ENCODE results near the gene MGAT1.

Gene MGAT1

GRCh38 chr5:180817893-180818674 is 15.5 kb upstream of the MGAT1 start:
- no peak for TF ChIP-seq CTCF (IDR thresholded peaks at IDR 0.05; ENCODE audit: control insufficient read depth, extremely low read depth, insufficient read depth)
- DNase-seq (ENCODE audit: low read depth) = no peak
- no peak overlapping the region for H3K4me3 ChIP-seq (ENCODE audit: low read depth, low read length)

GRCh38 chr5:180816608-180817534 is 14.3 kb upstream of the MGAT1 start:
- H3K4me3 ChIP-seq (ENCODE audit: low read depth, low read length) = no peak overlapping the region
- DNase-seq (ENCODE audit: low read depth) = no peak

GRCh38 chr5:180815293-180815917 is 12.8 kb upstream of the MGAT1 start:
- no peak for DNase-seq (ENCODE audit: low read depth)
- TF ChIP-seq CTCF (IDR thresholded peaks at IDR 0.05; ENCODE audit: control insufficient read depth, extremely low read depth, insufficient read depth) = no peak
- no peak overlapping the region for H3K4me3 ChIP-seq (ENCODE audit: low read depth, low read length)

More at GRCh38 chr5:180816608-180817534, 14.3 kb upstream of the MGAT1 start:
- TF ChIP-seq CTCF (IDR thresholded peaks at IDR 0.05; ENCODE audit: control insufficient read depth, extremely low read depth, insufficient read depth) = no peak

- no peak overlapping the region for H3K4me3 ChIP-seq (ENCODE audit: low read depth, low read length)
- no peak for TF ChIP-seq CTCF (IDR thresholded peaks at IDR 0.05; ENCODE audit: control insufficient read depth, extremely low read depth, insufficient read depth)
- no peak for DNase-seq (ENCODE audit: low read depth)
Observed at GRCh38 chr5:180813420-180813819, 10.8 kb upstream of the MGAT1 start.

GRCh38 chr5:180811623-180812124 is 9.1 kb upstream of the MGAT1 start:
- no peak for TF ChIP-seq CTCF (IDR thresholded peaks at IDR 0.05; ENCODE audit: control insufficient read depth, extremely low read depth, insufficient read depth)
- peak overlapping the region; percentile 71 for H3K4me3 ChIP-seq (ENCODE audit: low read depth, low read length)
- no peak for DNase-seq (ENCODE audit: low read depth)

- H3K4me3 ChIP-seq (ENCODE audit: low read depth, low read length) = peak overlapping the region; percentile 71
- DNase-seq (ENCODE audit: low read depth) = no peak
- TF ChIP-seq CTCF (IDR thresholded peaks at IDR 0.05; ENCODE audit: control insufficient read depth, extremely low read depth, insufficient read depth) = no peak
Observed at GRCh38 chr5:180810959-180811622, 8.5 kb upstream of the MGAT1 start.

All from LNCaP clone FGC (cell line).